Measurements from ENCODE around the gene SMIM35. TPM values are rescaled to one million over a fixed set of nuclear protein-coding genes. Genes with fewer than 3 reads are reported as not detected.

Gene SMIM35
- total RNA-seq, result under 1 TPM in 1 of 2 donors, not detected in 1; 0.08 TPM
- long read RNA-seq, result 0 reads

- intact Hi-C loops (cut with DNase I, micrococcal nuclease), result no loop called here
- no peak for ATAC-seq
- DNase-seq, result no peak
Observed at GRCh38 chr11:118086913-118087768, at the start of gene SMIM35. Gene SMIM35 (minus strand): TSS chr11:118086963. CDS start chr11:118086757, 206 bp downstream.

GRCh38 chr11:118136341-118136740 lies 49.6 kb upstream of the SMIM35 start:
- intact Hi-C loops (cut with DNase I, micrococcal nuclease), result no loop called here
- ATAC-seq (no peak), DNase-seq (no peak)

DNA sequence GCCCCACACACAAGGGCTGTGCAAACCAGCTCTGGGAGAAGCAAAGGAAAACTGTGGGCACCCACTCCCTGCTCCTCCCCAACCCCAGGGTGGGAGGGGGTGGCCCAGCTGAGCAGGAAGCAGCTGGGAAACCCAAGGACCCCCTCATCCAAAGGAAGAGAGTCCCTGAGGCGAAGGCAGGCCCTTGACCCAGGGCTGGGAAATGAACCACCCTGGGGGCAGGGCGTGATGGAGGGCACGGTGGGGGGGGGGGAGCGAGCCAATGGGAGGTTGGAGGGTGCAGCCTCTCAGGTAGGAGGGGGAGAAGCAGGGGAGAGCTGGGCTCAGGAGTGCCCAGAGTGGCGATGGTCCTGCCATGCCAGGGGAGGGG lies 49.0 kb upstream of the SMIM35 start:
- no peak for DNase-seq
- intact Hi-C loops (cut with DNase I, micrococcal nuclease), result no loop called here
- ATAC-seq, result no peak

GRCh38 chr11:118135051-118135795 lies 48.5 kb upstream of the SMIM35 start:
- intact Hi-C loops (cut with DNase I, micrococcal nuclease), result no loop called here
- DNase-seq (no peak), ATAC-seq (peak; percentile 9)

- intact Hi-C loops (cut with DNase I, micrococcal nuclease), result no loop called here
- DNase-seq (no peak), ATAC-seq (peak; percentile 11)
Observed at GRCh38 chr11:118133816-118134215, 47.1 kb upstream of the SMIM35 start.

- DNase-seq, result no peak
- no peak for ATAC-seq
- intact Hi-C loops (cut with DNase I, micrococcal nuclease), result no loop called here
Observed at GRCh38 chr11:118132385-118133151, 45.8 kb upstream of the SMIM35 start.

- DNase-seq, result no peak
- peak; percentile 25 for ATAC-seq
- intact Hi-C loops (cut with DNase I, micrococcal nuclease), result no loop called here
Observed at GRCh38 chr11:118129471-118130172, 42.9 kb upstream of the SMIM35 start.

GRCh38 chr11:118128721-118129470 lies 42.1 kb upstream of the SMIM35 start:
- DNase-seq (no peak), ATAC-seq (no peak)
- intact Hi-C loops (cut with DNase I, micrococcal nuclease), result no loop called here

DNA sequence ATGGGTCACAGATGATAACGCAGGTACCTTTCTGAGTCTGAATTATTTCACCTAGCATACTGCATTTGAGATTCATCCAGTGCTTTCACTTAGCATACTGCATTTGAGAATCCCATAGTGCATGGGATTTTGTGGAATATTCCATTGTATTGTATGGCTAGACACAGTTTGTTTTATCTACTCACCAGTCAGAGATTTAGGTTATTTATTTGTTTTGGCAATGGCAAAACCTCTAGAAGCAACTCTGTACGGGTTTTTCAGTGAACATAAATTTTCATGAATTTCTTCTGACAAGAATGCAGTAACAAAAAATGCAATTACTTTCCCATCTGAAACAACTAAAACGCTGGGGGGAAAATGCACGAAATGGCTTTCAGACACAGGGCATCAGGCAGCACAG lies 41.5 kb upstream of the SMIM35 start:
- intact Hi-C loops (cut with DNase I, micrococcal nuclease), result no loop called here
- DNase-seq (no peak), ATAC-seq (no peak)

- ATAC-seq (peak; percentile 13), DNase-seq (no peak)
- intact Hi-C loops (cut with DNase I, micrococcal nuclease), result no loop called here
Observed at GRCh38 chr11:118126082-118126838, 39.5 kb upstream of the SMIM35 start.

GRCh38 chr11:118124929-118125535 lies 38.3 kb upstream of the SMIM35 start:
- DNase-seq, result no peak
- intact Hi-C loops (cut with DNase I, micrococcal nuclease), result no loop called here
- ATAC-seq, result no peak

- ATAC-seq (no peak), DNase-seq (no peak)
- intact Hi-C loops (cut with DNase I, micrococcal nuclease), result no loop called here
Observed at GRCh38 chr11:118120793-118121192, 34.0 kb upstream of the SMIM35 start.

DNA sequence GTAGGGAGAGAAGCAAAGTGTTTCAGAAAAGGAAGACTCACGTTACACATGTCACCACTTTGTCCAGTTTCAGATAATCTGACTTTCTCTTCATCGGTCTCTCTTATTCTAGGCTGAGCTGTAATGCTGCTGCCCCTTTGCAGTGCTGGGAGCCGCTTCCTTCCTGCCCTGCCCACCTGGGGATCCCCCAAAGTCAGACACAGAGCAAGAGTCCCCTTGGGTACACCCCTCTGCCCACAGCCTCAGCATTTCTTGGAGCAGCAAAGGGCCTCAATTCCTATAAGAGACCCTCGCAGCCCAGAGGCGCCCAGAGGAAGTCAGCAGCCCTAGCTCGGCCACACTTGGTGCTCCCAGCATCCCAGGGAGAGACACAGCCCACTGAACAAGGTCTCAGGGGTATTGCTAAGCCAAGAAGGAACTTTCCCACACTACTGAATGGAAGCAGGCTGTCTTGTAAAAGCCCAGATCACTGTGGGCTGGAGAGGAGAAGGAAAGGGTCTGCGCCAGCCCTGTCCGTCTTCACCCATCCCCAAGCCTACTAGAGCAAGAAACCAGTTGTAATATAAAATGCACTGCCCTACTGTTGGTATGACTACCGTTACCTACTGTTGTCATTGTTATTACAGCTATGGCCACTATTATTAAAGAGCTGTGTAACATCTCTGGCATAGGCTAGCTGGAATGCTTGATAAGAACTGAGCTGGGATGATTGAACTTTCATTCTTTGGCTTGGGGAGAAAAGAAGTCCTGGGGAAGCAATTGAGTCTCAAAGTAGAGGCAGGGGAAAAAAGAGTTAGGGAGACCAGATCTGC lies 31.2 kb upstream of the SMIM35 start:
- DNase-seq, result no peak
- no peak for ATAC-seq
- intact Hi-C loops (cut with DNase I, micrococcal nuclease), result no loop called here

GRCh38 chr11:118115048-118115447 lies 28.3 kb upstream of the SMIM35 start:
- no peak for DNase-seq
- intact Hi-C loops (cut with DNase I, micrococcal nuclease), result no loop called here
- ATAC-seq, result no peak

- intact Hi-C loops (cut with DNase I, micrococcal nuclease), result no loop called here
- peak; percentile 13 for ATAC-seq
- DNase-seq, result no peak
Observed at GRCh38 chr11:118114266-118114665, 27.5 kb upstream of the SMIM35 start.

- ATAC-seq (no peak), DNase-seq (no peak)
- intact Hi-C loops (cut with DNase I, micrococcal nuclease), result no loop called here
Observed at GRCh38 chr11:118112711-118113430, 26.1 kb upstream of the SMIM35 start.

Measured in left colon (tissue), 2 donors.